COLO829 (cell line): ENCODE results near the gene ADTRP.
A peak's percentile ranks its signal among the peaks of the same experiment; 100 is the strongest.

Experiments
- DNase-seq: peaks from one replicate; pipeline ENCODE4 v3.0.0; 2012; ENCODE audit warnings: low spot score

ADTRP gene

DNA sequence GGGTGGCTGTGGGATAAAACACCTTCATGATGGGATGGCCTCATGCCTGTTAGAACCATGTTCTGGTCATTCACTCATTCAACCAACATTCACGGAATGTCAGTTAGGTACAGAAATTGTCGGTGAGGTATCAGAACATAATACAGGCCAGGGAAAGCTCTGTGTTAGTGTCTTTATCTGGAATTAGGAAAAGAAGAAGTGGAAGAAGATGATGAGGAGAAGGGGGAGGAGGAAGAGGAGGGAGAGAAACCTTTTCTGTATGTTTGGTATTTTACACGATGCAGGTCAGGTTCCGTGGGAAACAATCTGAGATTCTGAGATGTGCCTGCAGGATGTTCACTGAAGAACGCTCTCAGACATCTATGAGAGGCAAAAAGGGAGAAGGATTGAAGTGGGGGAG, 5.6 kb downstream of the ADTRP start:
- DNase-seq = no peak

DNA sequence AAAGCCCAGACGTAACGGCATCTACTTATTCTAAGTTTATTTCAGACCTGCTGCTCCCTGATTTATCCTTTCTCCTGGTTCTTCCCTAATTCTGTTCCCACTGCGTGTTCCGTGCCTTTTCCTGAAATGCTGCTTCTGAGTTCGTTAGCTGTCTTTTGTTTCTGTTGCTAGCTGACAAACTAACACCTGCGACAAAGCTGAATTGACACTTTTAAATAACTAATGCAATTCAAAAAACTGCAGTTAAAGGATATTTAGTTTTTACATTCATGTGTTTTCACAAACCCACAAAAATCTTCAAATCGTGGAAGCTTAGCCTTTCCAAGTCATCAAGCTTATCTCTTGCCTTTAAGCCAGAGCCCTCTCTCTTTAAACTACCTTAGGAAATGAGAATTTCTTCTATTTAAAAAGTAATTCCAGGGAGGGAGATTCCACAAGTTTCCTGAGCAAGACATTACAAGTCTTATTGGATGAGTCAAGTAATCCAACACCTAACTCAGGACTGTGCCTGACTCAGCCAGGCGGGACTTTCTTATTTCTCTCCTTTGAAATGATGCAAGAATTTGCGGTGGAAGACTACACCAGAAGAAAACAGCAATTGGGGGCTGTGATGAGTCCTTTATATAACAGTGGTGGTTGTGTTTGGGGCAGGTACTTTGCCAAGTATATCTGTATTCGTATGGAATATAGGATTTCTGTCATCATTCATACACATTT, 6.3 kb downstream of the ADTRP start:
- DNase-seq = peak; percentile 54

GRCh38 chr6:11771473-11772048, 7.0 kb downstream of the ADTRP start:
- DNase-seq = no peak

DNA sequence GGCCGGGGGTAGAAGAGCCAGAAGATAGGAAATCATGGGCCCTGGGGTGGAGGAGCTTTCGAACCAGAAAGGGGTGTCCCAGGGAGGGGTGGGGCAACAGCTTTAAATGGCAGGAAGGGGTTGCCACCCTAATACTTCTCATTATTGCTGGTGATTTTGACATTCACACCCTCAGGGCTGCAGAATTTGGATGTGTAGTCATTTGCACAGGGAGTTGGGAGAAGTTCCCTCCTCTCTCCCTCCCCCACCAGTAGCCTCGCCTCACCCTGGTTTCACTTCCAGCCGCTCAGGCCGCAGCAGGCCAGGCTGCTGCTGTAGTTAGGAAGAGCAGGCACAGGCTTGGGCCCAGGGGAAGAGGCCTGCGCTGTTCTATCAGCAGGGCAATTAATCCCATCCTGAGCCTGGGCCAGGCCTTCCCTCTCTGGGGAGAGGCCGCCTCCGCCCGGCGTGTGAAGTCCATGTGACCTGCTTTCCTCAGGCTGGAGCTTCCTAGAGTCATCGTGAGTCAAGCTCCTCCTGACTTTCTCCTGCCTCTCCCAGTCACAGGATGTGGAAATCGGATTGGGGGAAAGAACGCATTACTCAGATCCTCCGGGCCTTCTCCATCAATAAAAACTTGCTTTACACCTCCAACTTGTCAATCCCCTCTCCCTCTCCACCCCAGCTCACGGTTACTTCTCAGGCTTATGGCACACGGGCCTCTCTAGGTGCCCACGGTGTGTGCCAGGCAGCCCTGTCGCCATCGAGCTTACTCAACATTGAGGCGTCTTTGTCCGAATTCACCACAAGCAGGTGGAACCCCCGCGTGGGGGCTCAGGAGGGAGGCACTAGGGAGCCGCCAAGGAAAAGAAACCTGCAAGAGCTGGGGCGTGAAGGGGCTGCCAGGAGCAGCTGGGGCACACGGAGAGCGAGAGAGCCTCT, 7.8 kb downstream of the ADTRP start:
- DNase-seq = peak; percentile 97

DNA sequence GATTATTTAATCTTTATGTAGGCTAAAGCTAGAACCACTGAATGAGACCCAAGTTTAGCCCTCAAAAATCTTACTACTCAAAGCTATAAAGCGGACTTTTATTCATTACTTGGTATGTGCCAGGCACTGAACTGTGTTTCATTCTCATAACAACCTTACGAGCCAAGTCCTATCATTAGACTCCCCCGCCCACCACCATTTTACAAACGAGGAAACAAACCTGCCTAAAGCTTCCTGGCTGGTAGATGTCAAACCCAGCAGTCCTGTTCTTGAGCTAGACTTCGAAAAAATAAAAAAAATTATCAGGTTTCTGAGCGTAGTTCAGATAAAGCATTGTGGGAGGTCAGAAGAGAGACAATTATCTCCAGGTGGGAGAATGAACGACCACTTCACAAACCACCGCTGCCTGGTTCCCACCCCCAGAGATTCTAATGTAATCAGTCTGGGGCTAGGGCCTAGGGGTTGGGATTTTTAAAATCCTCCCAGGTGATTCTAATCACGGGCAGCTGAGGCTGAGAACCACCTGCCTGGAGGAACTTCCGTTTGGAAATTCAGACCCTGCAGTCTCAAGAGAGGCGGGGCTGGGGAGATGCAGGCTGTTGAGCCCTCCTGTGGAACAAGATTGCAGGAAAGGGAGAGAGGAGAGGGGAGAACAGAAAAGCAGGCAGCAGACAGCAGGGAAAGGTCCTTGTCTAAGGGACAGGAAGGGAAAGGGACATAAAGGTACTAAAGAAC, 8.6 kb downstream of the ADTRP start:
- DNase-seq = no peak

DNA sequence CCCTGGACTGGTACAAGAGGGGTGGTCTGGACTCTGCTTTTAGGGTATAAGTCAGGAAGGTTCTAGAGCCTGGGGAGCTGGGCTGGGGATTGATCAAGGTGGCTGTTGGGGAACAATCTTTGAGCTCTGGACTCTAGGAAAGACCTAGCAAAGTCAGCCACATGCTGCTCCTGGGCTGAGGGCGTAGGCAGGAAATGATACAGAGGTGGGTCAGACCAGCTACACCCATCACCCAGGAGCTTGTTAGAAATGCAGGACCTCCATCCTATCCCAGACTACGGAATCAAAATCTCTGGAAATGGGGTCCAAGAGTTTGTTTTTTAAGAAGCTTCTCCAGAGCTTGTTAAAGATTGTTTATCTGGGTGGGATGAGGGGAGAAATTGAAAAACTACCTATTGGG, 9.4 kb downstream of the ADTRP start:
- DNase-seq = no peak

- no peak for DNase-seq
These were observed 10.4 kb downstream of the ADTRP start for GRCh38 chr6:11767978-11768756.

GRCh38 chr6:11767458-11767857, 11.1 kb downstream of the ADTRP start:
- no peak for DNase-seq

- peak; percentile 91 for DNase-seq
These were observed 11.8 kb downstream of the ADTRP start for GRCh38 chr6:11766589-11767450.

DNA sequence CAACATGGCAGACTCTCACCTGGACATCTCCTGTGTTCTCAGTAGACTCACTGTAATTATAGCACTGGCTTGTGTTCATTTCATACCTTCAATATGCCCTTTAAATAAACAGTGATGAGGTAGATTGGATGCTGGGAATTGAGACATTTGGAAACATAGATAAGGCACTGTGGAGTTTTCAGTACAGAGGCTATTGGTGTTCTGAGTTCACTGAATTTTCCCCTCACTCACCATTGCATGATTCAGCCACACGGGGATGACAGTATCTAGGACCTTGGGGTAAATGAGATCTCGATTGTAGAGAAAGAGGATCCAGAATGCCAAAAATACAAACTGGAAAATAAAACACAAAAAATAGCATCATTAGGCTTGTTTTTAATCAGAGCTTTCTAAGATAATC, 12.6 kb downstream of the ADTRP start:
- DNase-seq = no peak

- no peak for DNase-seq
These were observed 14.4 kb downstream of the ADTRP start for GRCh38 chr6:11764250-11764604.

DNA sequence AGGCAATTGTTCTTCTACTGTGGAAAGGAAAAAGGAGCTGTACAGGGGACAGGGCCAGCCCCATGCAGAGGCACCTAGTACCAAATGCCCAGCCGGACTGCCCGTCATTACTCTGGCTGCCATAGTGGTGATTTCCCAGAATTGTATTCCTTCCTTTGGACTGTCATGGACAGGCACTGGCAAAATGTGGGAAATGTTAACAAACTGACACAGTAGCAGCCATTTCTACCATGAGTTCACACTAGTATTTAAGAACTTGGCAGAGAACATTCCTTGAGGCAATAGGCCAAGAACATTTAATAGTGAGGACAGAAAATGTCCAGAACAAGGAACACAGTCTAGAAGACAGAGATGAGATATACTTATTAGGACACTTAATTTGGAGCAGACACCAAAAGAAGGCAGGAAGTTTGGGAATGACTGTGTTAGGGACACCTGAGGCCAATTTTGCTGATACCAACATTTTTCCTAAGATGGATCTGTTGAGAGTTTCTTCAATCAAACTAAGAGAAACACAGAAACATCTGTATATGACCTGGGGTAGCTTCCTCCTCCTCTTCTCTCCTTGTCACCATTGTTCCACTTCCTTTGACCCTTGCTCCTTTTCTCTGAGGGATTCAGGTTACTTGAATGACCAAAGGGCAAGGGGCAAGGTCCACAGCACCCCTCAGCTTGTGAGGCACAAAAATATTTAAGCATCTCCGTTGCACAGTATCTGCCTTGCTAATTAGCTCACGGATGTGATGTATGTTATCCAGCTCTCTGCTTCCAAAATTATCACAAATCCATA, 14.9 kb downstream of the ADTRP start:
- no peak for DNase-seq

DNA sequence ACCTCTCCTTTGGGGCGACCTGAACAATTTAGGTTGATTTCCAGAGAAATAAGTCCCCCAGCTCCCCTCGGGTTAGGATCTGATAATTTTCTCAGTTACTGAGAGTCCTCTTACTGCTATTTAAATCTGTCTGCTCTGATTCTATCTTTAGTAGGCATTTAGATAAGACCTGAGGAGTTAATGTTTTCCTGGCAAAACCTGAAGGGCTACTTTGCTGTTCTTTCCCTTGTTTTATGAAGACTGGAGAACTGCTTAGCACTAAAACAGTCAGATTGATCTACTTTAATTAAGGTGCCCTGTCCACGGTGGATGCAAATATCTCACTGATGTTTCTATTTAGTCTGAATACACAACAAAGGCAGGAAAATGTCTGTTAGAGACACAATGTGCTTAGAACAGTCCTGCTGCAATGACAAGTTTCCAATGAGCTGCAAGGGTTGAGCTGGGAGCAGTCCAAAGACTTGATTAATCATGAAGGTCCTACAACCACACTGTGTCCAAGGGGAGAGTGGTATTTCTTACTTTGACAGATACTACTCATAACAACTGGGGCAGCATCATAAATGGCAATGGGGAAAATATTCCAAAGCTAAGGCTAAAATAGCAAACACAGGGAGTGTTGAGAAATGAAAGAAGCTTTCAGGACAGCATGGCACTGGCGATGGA, 15.7 kb downstream of the ADTRP start:
- no peak for DNase-seq

DNA sequence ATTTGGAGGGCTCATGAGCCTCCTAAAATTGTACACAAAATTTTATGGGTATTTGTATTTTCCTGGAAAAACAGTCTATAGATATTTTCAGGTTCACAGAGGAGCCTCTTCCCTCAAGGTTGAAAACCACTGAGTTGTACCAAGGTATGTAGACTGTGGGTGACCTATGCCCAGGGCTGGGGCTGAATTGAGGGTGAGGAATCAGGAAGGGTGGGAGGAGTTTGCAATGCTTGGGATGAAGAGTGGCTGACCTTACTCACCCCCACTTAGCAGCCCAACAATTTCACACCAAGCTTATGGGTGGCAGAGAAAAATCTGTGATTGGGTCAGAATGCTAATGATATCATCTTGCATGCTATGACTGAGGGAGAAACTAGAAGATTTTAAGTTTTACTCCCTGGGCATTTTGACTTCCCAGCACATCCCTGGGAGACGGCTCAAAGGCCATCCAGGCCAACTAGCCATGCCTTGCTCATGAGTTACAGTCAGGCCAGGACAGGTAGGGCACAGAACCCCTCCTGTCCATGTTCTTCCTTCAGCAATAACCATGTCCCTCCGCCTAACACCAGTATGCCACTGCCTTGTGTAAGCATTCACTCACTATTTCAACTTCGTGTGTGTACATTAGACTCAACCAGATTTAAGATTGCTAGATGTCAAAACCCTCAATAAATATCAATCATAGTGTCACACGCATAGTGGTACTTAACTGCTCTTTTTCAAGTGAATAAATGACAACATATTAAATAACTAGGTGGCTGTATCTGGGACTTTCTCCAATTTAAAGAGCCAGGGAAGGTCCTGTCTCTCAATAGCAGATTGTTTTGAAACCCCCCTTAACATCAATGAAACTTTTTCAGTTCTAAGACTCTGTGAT, 16.6 kb downstream of the ADTRP start:
- DNase-seq = no peak

- DNase-seq = no peak
These were observed 18.6 kb downstream of the ADTRP start for GRCh38 chr6:11760015-11760473.

DNA sequence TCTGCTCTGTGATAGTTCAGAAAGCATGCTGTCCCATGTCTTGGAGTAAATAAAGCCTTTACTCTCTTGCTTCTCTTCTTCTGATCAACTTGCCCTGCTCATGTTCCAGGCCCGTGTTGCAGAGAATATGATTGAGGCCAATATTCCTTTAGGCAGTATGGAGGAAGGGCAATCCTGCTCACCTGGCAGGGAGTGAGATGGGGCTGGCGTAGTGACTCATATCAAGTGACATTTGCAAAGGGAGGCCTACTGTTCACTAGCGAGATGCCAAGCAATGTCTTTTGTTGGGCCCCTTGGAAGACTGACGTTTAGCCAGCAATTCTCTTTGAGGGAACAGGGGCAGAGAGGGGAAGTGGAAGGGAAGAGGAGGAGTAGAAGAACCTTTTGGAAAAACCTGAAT, 19.7 kb downstream of the ADTRP start:
- no peak for DNase-seq

DNA sequence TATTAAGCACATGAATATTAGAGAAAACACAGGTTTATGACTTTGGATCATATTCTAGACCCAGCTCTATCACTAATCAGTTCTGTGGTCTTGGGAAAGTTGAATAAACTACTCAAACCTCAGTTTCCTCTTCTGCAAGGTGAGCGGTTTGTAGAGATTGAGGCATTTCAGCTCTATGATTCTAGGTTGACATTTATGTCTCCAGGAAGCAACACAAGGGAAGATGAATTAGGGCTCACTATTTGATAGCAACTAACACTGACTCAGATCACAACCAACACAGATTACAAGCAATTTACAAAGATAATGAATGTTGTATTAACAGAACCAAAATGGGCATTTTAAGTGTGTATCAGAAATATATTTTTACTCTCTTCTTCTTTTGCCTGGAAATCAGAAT, 21.9 kb downstream of the ADTRP start:
- DNase-seq = no peak

DNA sequence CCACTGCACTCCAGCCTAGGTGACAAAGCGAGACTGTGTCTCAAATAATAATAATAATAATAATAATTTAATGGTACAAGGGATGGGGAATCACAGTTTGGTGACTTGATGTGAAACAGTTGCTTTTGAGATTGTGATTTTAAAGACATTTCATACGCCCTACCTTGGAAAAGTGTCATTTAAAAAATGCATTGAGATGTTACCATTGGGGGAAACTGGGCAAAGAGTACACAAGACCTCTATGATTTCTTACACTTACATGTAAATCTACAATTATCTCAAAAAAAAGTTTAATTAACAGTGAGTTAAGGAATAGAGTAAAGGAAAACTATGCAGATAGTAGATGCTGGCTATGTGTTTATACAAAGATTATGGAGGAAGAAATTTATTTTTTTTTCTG, 22.3 kb downstream of the ADTRP start:
- no peak for DNase-seq
